ENCODE measurements around the gene CT45A3.
"Not testable (repeated sequence)": the region's sequence is repeated elsewhere in the genome, so short reads cannot be mapped to it uniquely, and the experiment has no call there.

The CT45A3 gene, protein sequence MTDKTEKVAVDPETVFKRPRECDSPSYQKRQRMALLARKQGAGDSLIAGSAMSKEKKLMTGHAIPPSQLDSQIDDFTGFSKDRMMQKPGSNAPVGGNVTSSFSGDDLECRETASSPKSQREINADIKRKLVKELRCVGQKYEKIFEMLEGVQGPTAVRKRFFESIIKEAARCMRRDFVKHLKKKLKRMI

DNA sequence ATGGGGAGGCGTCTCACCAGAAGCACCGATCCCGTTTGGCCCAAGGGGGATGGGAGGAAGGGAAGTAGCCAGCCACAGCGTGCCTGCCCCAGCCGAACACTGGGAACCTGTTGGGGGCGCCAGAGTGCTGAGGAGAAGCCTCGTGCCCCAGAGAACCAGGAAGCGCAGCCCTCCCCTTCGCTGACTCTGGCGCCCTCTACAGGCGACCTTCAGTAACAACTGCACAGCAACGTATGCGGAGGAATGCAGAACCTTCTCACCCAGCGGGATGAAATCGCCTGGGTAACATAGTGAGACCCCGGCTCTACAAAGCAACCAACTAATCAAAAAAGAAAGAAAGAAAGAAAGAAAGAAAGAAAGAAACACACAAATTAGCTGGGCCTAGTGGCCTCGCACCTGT lies at the start of gene CT45A3:
Gene CT45A3 (minus strand): TSS at position 101 of the 400 bp plus-strand sequence. CDS start 3,747 bp downstream, outside the sequence.
- DNase-seq, result not testable (repeated sequence)

DNA sequence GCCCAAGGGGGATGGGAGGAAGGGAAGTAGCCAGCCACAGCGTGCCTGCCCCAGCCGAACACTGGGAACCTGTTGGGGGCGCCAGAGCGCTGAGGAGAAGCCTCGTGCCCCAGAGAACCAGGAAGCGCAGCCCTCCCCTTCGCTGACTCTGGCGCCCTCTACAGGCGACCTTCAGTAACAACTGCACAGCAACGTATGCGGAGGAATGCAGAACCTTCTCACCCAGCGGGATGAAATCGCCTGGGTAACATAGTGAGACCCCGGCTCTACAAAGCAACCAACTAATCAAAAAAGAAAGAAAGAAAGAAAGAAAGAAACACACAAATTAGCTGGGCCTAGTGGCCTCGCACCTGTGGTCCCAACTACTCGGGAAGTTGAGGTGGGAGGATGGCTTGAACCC lies 34.7 kb upstream of the CT45A3 start, which contains the start of gene CT45A6:
Gene CT45A6 (minus strand): TSS at position 101 of the 400 bp plus-strand sequence. CDS start 3,794 bp downstream, outside the sequence.
- not testable (repeated sequence) for DNase-seq

DNA sequence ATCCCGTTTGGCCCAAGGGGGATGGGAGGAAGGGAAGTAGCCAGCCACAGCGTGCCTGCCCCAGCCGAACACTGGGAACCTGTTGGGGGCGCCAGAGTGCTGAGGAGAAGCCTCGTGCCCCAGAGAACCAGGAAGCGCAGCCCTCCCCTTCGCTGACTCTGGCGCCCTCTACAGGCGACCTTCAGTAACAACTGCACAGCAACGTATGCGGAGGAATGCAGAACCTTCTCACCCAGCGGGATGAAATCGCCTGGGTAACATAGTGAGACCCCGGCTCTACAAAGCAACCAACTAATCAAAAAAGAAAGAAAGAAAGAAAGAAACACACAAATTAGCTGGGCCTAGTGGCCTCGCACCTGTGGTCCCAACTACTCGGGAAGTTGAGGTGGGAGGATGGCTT lies 17.4 kb upstream of the CT45A3 start, which contains the start of gene CT45A5:
Gene CT45A5 (minus strand): TSS at position 101 of the 400 bp plus-strand sequence. CDS start 3,774 bp downstream, outside the sequence.
- not testable (repeated sequence) for DNase-seq

DNA sequence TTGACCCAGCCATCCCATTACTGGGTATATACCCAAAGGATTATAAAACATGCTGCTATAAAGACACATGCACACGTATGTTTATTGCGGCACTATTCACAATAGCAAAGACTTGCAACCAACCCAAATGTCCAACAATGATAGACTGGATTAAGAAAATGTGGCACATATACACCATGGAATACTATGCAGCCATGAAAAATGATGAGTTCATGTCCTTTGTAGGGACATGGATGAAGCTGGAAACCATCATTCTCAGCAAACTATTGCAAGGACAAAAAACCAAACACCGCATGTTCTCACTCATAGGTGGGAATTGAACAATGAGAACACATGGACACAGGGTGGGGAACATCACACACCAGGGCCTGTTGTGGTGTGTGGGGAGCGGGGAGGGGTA lies 23.3 kb downstream of the CT45A3 start:
- DNase-seq, result not testable (repeated sequence)

DNA sequence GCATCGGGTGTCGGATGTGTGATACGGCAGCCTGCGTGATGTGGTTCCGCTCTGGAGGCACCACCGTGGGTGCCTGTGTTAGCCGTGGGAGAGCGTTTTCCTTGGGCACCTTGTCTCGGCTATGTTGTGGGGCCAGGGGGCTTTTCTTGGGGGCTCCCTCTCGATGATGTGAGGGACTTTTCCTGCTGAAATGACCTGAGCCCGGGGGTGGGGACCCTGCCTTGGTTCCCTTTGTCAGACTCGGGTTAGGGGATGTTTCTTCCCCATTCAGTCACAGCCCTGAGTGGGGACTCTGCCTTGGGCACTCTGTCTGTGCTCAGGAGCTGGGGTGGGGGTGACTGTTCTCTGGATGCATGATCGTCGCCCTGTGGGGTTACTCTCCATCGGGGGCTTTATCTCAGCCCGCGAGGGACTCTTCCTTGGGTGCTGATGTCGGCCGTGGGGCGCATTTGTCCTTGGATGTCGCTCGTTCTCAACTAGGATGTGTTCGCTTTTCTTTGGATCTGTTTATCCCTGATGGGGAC lies 26.7 kb downstream of the CT45A3 start:
- no peak for DNase-seq

DNA sequence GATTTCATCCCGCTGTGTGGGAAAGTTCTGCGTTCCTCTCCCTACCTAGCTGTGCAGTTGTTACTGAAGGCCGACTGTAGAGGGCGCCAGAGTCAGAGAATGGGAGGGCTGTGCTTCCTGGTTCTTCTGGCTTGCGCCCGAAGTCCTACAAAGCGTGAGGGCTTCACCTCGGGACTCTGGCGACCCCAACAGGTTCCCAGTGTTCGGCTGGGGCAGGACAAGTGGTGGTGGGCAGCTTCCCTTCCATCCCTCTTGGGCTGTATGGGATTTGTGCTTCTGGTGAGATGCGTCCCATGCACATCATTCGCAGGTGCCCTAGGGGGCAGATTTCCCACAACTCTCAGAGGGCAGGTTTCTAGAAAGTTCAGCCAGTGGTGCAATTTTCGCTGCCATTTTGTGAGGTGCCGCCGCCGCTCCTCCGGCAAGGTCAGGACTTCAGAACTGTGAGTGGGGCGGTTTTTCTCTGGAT lies 27.3 kb downstream of the CT45A3 start:
- DNase-seq, result no peak

DNA sequence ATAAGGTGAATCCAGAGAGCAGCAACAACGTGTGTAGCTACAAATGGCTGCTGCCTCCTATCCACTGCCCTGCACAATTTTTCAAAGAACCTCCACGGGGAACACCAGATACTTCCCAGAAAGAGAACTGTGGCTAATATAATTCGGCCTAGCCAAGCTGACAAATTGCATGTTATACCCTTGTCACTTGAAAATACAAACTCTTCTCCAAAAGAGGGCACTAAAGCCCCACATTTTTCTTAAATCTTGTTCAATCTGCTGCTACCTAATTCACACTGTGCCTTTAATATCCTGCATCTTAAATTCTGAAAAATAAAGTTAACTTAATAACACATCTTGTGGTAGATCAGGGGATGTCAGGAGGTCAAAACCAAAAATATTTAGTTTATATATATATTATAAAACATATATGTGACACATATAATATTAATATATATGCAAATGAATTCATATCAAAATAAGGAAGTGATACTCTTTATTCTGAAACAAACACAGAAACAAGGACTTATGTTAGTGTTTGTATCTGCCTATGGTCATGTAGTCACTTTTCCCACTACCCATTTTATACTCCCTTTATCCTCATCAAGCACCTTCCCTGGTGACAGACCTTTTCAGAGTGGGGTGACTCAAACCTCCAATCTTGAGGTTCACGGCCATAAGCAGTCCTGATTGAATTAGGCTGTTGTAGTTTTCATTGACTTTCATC lies 30.5 kb downstream of the CT45A3 start:
- no peak for DNase-seq

DNA sequence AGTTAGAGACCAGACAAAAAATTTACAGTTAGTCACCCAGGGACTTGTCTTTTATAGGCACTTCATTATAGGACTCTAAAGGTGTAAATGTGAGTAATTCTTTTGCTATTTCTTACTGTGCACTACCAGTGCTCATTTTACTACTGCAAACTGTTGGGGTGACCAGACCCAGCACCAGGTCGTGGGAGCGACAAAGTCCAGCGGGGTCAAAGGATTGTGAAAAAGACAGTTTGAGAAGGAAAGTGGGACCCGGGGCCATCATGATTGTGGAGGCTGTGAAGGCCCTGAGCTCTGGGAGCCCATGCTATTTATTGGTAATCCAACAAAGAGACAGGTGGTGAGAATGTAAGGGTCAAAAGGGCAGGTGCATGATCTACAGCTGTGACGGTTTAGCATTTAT lies 33.3 kb downstream of the CT45A3 start:
- not testable (repeated sequence) for DNase-seq

DNA sequence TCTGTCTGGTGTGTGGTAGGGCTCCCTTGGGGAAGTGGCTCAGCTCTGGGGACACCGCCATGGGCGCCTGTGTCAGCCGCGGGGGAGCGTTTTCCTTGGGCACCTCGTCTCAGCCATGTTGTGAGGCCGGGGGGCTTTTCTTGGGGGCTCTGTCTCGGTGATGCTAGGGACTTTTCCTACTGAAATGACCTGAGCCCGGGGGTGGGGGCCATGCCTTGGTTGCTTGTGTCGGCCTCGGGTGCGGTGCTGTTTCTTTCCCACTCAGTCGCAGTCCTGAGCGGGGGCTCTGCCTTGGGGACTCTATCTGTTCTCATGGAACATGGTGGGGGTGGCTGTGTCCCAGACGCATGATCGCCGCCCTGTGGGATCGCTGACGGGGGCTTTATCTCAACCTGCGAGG lies 54.2 kb downstream of the CT45A3 start:
- no peak for DNase-seq

DNA sequence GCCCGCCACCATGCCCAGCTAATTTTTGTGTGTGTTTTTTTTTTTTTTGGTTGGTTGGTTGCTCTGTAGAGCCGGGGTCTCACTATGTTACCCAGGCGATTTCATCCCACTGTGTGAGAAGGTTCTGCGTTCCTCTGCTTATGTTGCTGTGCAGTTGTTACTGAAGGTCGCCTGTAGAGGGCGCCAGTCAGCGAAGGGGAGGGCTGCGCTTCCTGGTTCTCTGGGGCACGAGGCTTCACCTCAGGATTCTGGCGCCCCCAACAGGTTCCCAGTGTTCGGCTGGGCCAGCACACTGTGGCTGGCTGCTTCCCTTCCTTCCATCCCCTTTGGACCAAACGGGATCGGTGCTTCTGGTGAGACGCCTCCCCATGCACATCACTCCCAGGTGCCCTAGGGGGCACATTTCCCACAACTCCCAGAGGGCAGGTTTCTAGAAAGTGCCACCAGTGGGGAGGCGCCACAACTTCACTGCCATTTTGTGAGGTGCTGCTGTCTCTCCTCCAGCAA lies 54.8 kb downstream of the CT45A3 start, which contains the start of gene CT45A1:
Gene CT45A1 (plus strand): TSS at position 457 of the 507 bp plus-strand sequence. CDS start 5,302 bp downstream, outside the sequence.
- not testable (repeated sequence) for DNase-seq

Measured in NCI-H1105 treated with DMSO at 0.1 percent for 48 hours (cell line).